ENCODE measurements around the gene AGBL4.

The AGBL4 gene

DNA sequence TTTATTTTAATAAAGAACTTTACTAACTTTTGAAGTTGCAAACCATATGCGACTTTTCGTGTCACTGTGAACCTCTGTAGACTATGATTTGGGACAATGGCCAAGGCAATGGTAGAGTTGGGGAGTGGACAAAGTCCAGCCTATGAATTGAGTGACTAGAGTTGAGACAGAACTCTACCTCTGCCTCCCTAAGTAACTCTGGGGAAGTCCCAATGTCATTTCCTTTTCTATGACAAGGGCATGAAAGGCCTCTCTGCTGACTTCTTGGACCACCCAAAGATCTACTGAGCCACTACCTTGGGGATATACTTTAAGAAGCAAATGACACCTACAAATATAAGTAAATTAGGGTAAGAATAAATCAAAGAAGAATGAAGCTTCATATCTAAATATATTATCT lies 1266.4 kb downstream of the AGBL4 start:
- no peak for FAIRE-seq
- no peak for DNase-seq (ENCODE audit: insufficient read length, low spot score)
- TF ChIP-seq POLR2AphosphoS5 (IDR thresholded peaks at IDR 0.05; ENCODE audit: low read depth, low read length) (no peak), TAF1 (IDR thresholded peaks at IDR 0.05; ENCODE audit: low read depth, low read length) (no peak), POLR2A (IDR thresholded peaks at IDR 0.05; ENCODE audit: low read depth, low read length) (no peak), SPI1 (IDR thresholded peaks at IDR 0.05; ENCODE audit: low read depth, low read length) (no peak), PAX5 (IDR thresholded peaks at IDR 0.05; ENCODE audit: insufficient read depth, low read length, severe bottlenecking) (no peak)

DNA sequence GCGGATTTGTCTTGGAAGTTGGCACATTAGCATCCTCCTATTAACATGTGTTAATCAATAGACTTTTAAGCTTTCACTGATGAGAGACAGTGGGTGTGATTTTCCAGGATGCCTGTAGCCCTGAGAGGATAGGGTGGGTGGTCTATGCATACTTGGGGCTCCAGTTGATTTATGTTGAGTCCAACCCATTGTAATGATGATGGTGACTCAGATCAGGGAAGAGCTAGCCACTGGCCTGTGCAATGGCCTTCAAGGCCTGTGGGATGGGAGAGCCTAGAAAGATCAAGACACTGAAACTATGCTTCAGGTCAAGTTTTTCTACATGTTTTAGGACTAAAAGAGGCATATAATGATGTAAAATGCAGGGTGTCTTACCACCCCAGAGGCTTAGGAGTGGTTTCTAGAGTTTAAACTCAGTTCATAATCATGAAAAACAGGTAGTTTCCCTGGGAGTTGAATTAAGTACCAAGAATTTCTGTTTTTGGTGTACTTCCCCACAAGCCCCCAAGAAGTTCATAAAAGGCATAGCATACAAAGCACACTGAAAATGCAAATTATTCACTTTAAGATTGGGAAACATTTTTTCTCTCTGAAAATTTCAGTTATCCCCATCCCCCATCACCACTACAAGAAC lies 1267.0 kb downstream of the AGBL4 start:
- no peak for DNase-seq (ENCODE audit: insufficient read length, low spot score)
- FAIRE-seq, result no peak
- TF ChIP-seq POLR2AphosphoS5 (IDR thresholded peaks at IDR 0.05; ENCODE audit: low read depth, low read length) (no peak), TAF1 (IDR thresholded peaks at IDR 0.05; ENCODE audit: low read depth, low read length) (no peak), POU2F2 (IDR thresholded peaks at IDR 0.05; ENCODE audit: low read depth, low read length) (no peak), PAX5 (IDR thresholded peaks at IDR 0.05; ENCODE audit: insufficient read depth, low read length, severe bottlenecking) (no peak), POLR2A (IDR thresholded peaks at IDR 0.05; ENCODE audit: low read depth, low read length) (no peak), SPI1 (IDR thresholded peaks at IDR 0.05; ENCODE audit: low read depth, low read length) (no peak)

DNA sequence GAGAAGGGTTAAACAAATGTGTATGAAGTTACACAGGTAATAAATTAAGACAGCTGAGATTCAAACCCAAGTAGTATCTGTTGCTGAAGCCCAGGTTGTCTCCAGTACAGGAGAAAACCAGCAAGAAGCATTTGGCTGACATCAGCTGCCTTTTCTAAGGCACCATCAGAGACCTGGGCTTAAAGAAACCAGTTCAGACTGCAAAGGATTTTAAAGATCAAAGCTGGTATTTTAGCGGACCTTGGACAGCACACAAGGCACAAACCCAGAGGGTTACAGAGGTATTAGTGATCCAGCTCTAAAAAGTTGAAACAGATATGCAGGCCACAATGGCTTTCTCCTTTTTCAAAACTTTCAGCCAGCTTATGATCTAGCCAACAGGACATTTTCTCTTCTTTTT lies 1270.5 kb downstream of the AGBL4 start:
- TF ChIP-seq POU2F2 (IDR thresholded peaks at IDR 0.05; ENCODE audit: low read depth, low read length) (no peak), PAX5 (IDR thresholded peaks at IDR 0.05; ENCODE audit: insufficient read depth, low read length, severe bottlenecking) (no peak), POLR2A (IDR thresholded peaks at IDR 0.05; ENCODE audit: low read depth, low read length) (no peak), SPI1 (IDR thresholded peaks at IDR 0.05; ENCODE audit: low read depth, low read length) (no peak), POLR2AphosphoS5 (IDR thresholded peaks at IDR 0.05; ENCODE audit: low read depth, low read length) (no peak), TAF1 (IDR thresholded peaks at IDR 0.05; ENCODE audit: low read depth, low read length) (no peak)
- no peak for FAIRE-seq

DNA sequence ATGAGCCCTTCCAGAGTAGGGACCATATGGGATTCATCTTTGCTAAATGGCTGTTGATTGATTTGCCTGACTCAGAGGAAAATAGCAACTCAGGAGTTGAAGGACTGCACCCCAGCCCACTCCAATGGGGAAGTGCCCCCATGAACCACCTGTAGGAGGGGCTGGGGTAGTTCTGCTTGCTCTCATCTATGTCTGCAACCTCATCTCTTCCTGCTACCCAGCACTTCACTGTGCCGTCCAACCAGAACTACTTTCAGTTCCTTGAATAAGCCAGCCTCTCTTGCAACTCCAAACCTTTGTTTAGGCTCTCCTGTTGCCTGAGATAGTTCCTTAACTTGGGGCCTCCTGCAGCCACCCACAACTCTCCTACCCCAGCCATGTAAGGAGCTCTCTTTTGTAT lies 1273.6 kb downstream of the AGBL4 start:
- DNase-seq (ENCODE audit: insufficient read length, low spot score) (no peak), FAIRE-seq (no peak)
- TF ChIP-seq SPI1 (IDR thresholded peaks at IDR 0.05; ENCODE audit: low read depth, low read length) (peak; percentile 62), POLR2AphosphoS5 (IDR thresholded peaks at IDR 0.05; ENCODE audit: low read depth, low read length) (no peak), PAX5 (IDR thresholded peaks at IDR 0.05; ENCODE audit: insufficient read depth, low read length, severe bottlenecking) (no peak), TAF1 (IDR thresholded peaks at IDR 0.05; ENCODE audit: low read depth, low read length) (no peak), POLR2A (IDR thresholded peaks at IDR 0.05; ENCODE audit: low read depth, low read length) (no peak), POU2F2 (IDR thresholded peaks at IDR 0.05; ENCODE audit: low read depth, low read length) (no peak)

More for the DNA sequence above, 1270.5 kb downstream of the AGBL4 start:
- DNase-seq (ENCODE audit: insufficient read length, low spot score), result no peak

DNA sequence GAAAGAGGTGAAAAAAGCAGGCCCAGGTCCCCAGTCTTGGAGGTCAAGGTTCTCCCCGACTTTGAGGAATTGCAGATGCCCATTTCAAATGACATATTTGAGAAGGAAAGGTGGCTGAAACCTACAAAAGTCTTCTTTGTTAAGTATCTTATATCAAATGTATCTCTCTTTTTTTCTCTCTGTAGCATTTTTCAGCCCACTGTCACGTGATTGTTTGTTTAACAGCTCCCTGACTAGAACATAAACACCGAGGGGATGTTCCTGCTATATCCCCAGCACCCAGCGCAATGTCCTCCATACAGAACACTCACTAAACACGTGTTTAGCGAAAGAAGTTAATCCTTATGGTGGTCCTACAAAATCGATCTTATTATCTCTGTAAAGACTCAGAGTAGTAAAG lies 1274.7 kb downstream of the AGBL4 start:
- DNase-seq (ENCODE audit: insufficient read length, low spot score) (no peak), FAIRE-seq (no peak)
- TF ChIP-seq PAX5 (IDR thresholded peaks at IDR 0.05; ENCODE audit: insufficient read depth, low read length, severe bottlenecking) (no peak), SPI1 (IDR thresholded peaks at IDR 0.05; ENCODE audit: low read depth, low read length) (no peak), POLR2AphosphoS5 (IDR thresholded peaks at IDR 0.05; ENCODE audit: low read depth, low read length) (no peak), TAF1 (IDR thresholded peaks at IDR 0.05; ENCODE audit: low read depth, low read length) (no peak), POU2F2 (IDR thresholded peaks at IDR 0.05; ENCODE audit: low read depth, low read length) (no peak), POLR2A (IDR thresholded peaks at IDR 0.05; ENCODE audit: low read depth, low read length) (no peak)

DNA sequence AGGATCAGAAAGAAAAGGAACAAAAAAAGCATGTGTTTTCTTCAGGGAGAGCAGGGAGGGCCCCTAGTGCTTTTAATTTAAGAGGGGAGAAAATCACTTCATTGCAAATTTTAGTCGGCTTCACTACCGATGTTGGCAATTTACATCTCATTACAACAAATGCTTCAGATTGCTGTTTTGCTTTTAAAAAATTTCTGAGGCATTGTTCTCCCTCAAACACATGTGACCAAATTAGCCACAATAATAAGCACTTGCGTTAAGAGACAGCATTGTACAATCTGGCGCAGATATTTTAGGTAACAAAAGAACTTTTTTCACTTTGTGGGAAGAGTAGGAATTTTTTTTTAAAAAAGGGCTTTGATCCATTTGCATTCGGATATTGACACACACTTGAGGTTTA lies 1276.8 kb downstream of the AGBL4 start:
- TF ChIP-seq TAF1 (IDR thresholded peaks at IDR 0.05; ENCODE audit: low read depth, low read length), result no peak
- no peak for TF ChIP-seq POU2F2 (IDR thresholded peaks at IDR 0.05; ENCODE audit: low read depth, low read length)
- no peak for TF ChIP-seq POLR2AphosphoS5 (IDR thresholded peaks at IDR 0.05; ENCODE audit: low read depth, low read length)
- no peak for TF ChIP-seq POLR2A (IDR thresholded peaks at IDR 0.05; ENCODE audit: low read depth, low read length)
- no peak for TF ChIP-seq SPI1 (IDR thresholded peaks at IDR 0.05; ENCODE audit: low read depth, low read length)
- TF ChIP-seq PAX5 (IDR thresholded peaks at IDR 0.05; ENCODE audit: insufficient read depth, low read length, severe bottlenecking), result no peak
- FAIRE-seq, result no peak
- DNase-seq (ENCODE audit: insufficient read length, low spot score), result no peak

DNA sequence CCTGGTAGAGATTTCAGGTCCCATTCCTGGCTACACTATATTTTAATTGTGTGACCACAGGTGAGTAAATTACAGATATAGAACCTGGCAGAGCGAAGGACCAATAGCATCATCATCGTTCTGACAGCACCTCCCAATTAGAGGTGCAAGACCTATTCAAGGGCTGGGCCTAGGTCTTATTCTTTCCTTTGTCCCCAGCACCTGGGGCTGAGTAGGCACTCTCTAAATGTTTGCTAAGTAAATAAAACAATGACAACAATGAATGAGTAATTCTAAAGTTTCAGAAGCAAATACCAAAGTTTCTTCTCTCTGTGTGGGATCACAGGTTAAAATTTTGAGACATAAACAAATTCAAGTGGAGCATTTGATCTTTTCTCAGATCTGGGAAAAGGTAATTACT lies 1279.7 kb downstream of the AGBL4 start:
- DNase-seq (ENCODE audit: insufficient read length, low spot score) (no peak), FAIRE-seq (no peak)
- TF ChIP-seq POLR2A (IDR thresholded peaks at IDR 0.05; ENCODE audit: low read depth, low read length) (no peak), POLR2AphosphoS5 (IDR thresholded peaks at IDR 0.05; ENCODE audit: low read depth, low read length) (no peak), SPI1 (IDR thresholded peaks at IDR 0.05; ENCODE audit: low read depth, low read length) (no peak), POU2F2 (IDR thresholded peaks at IDR 0.05; ENCODE audit: low read depth, low read length) (no peak), TAF1 (IDR thresholded peaks at IDR 0.05; ENCODE audit: low read depth, low read length) (no peak), PAX5 (IDR thresholded peaks at IDR 0.05; ENCODE audit: insufficient read depth, low read length, severe bottlenecking) (no peak)

DNA sequence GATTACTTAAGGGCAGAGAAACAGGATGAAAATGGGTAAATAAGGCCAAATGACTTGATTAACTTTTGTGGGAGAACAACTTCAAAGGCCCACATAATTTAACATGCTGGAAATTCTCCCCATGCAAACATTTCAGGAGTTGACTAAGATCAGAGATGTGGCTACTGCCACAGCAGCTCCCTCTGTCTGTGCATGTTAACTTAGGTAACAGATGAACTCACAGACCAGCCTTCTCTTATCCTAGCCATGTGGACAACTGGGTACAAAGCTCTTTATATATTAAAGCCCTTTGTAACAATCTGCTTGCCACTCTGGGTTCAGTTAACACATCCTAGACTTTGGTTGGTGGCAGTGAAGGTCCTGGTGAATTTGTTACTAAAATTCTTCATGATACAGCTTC lies 1280.3 kb downstream of the AGBL4 start:
- TF ChIP-seq POLR2A (IDR thresholded peaks at IDR 0.05; ENCODE audit: low read depth, low read length) (no peak), POU2F2 (IDR thresholded peaks at IDR 0.05; ENCODE audit: low read depth, low read length) (no peak), SPI1 (IDR thresholded peaks at IDR 0.05; ENCODE audit: low read depth, low read length) (no peak), PAX5 (IDR thresholded peaks at IDR 0.05; ENCODE audit: insufficient read depth, low read length, severe bottlenecking) (no peak), TAF1 (IDR thresholded peaks at IDR 0.05; ENCODE audit: low read depth, low read length) (no peak), POLR2AphosphoS5 (IDR thresholded peaks at IDR 0.05; ENCODE audit: low read depth, low read length) (no peak)
- FAIRE-seq, result no peak
- no peak for DNase-seq (ENCODE audit: insufficient read length, low spot score)

DNA sequence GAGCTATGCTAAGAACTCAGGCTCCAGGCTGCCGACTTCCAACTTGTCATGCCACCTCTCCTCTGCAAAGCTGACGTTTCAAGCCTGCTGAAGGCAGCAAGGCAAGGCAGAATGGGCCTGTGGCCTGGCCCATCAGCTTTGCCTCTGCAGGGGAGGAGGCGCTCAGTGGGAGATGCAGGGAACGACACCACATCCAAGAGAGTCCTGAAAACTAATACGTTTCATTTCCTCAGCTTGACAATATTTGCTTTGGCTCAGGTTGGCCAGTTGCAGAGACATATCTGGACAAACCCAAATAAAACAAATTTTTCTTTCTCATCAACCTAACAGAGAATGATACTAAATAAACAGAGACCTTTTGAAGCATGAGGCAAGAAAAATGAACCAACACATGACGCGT lies 1282.4 kb downstream of the AGBL4 start:
- TF ChIP-seq PAX5 (IDR thresholded peaks at IDR 0.05; ENCODE audit: insufficient read depth, low read length, severe bottlenecking), result no peak
- no peak for TF ChIP-seq TAF1 (IDR thresholded peaks at IDR 0.05; ENCODE audit: low read depth, low read length)
- no peak for TF ChIP-seq POU2F2 (IDR thresholded peaks at IDR 0.05; ENCODE audit: low read depth, low read length)
- no peak for TF ChIP-seq SPI1 (IDR thresholded peaks at IDR 0.05; ENCODE audit: low read depth, low read length)

DNA sequence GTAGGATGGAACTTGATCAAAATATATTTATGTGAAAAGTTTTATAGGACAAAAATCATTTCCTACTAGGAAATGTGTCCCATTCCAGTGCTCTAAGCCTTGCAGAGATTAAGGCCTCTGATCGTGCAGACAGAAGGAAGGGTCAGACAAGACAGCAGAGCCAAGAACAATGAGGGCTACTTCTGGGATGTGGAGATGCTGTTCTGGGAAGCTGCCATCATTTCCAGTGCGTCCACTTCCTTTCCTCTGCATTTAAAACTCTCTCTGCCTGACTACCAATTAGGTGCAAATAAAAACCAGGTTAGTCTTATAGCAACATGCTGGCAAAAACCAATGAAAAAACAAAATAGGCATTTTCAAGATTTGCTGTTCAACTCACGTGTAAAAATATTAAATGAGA lies 1283.1 kb downstream of the AGBL4 start:
- TF ChIP-seq POLR2A (IDR thresholded peaks at IDR 0.05; ENCODE audit: low read depth, low read length), result no peak
- TF ChIP-seq PAX5 (IDR thresholded peaks at IDR 0.05; ENCODE audit: insufficient read depth, low read length, severe bottlenecking), result no peak
- no peak for TF ChIP-seq POLR2AphosphoS5 (IDR thresholded peaks at IDR 0.05; ENCODE audit: low read depth, low read length)
- TF ChIP-seq SPI1 (IDR thresholded peaks at IDR 0.05; ENCODE audit: low read depth, low read length), result no peak
- FAIRE-seq, result no peak
- DNase-seq (ENCODE audit: insufficient read length, low spot score), result no peak

More for the DNA sequence above, 1282.4 kb downstream of the AGBL4 start:
- DNase-seq (ENCODE audit: insufficient read length, low spot score) (no peak), FAIRE-seq (no peak)
